K562 (cell line): ENCODE measurements around the gene AMZ1.

Experiments
- BCL6 ChIP-seq: fragments of 250-450 bp; sonication (Bioruptor Pico); IDR thresholded peaks from 2 replicates; pipeline ENCODE4 v1.4.0; 2020
- CBX5 ChIP-seq: IDR thresholded peaks from 2 replicates; pipeline ENCODE4 v1.6.1; 2014; ENCODE audit warnings: low read depth, borderline replicate concordance
- GTF2F1 ChIP-seq: IDR thresholded peaks from 2 replicates; pipeline ENCODE4 v1.6.1; 2011; ENCODE audit warnings: low read depth, low read length, improper control_type of control experiment
- MTA3 ChIP-seq: fragments of 450-650 bp; formaldehyde crosslinking; IDR thresholded peaks from 2 replicates; pipeline ENCODE4 v1.6.1; 2017; ENCODE audit warnings: mild to moderate bottlenecking, borderline replicate concordance
- POLR2A ChIP-seq: fragments of 450-650 bp; conservative IDR thresholded peaks from 2 replicates; pipeline ENCODE4 v1.6.1; 2016
- RAD21 ChIP-seq, 2 experiments: fragments of 250-450 bp in 1 of 2; fragments of 450-650 bp in 1 of 2; sonication (Bioruptor Pico) in 1 of 2; formaldehyde crosslinking in 1 of 2; IDR thresholded peaks in 1 of 2; conservative IDR thresholded peaks in 1 of 2; 2 replicates each; pipeline versions ENCODE4 v1.4.0 to v1.8.0; 2020 to 2022; ENCODE audit warnings: mild to moderate bottlenecking in 2 of 2, moderate library complexity in 1 of 2
- SETDB1 ChIP-seq: IDR thresholded peaks from one replicate; pipeline ENCODE4 v1.6.1; 2012; ENCODE audit warnings: low read length, control low read depth, inconsistent platforms
- TRIM25 ChIP-seq: fragments of 450-650 bp; IDR thresholded peaks from 2 replicates; pipeline ENCODE4 v1.7.0; 2016; ENCODE audit warnings: borderline replicate concordance
- ZC3H4 ChIP-seq: sonication (generic); formaldehyde crosslinking; IDR thresholded peaks from 2 replicates; pipeline ENCODE4 v1.9.0; 2021; ENCODE audit warnings: missing genetic modification reagents, borderline replicate concordance
- ZFP36 ChIP-seq: fragments of 150-350 bp; IDR thresholded peaks from 2 replicates; pipeline ENCODE4 v1.6.1; 2018; ENCODE audit warnings: low read length, low read depth; ENCODE audit not compliant: partially characterized antibody
- TF ChIP-seq, protein P1 (sequence below), 2 experiments: fragments of 200-800 bp in 1 of 2; sonication (Bioruptor generic) in 1 of 2; sonication (generic) in 1 of 2; formaldehyde crosslinking in 1 of 2; IDR thresholded peaks in 1 of 2; conservative IDR thresholded peaks in 1 of 2; 2 replicates each; pipeline versions ENCODE4 v1.5.0 to v1.6.1; 2016 to 2020; ENCODE audit warnings: missing compliant biosample characterization in 1 of 2, missing genetic modification characterization in 1 of 2, missing genetic modification reagents in 1 of 2

DNA sequence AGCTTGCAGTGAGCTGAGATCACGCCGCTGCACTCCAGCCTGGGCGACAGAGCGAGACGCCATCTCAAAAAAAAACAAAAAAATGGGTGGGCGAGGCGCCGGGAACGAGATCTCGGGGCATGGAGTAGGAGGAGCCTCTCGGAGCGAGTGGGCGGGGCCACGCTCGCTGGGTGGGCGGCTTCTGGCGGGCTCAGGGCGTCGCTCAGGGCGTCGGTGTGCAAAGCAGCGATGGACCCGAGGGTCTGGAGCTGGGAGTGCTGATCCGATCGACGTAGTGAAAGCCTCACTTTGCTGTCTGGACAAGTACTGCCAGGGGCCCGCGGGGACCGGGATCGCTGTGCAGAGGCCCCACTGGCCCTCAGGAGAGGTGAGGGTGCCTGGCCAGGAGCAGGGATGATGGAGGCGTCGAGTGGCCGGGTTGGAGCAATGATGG, 22.6 kb upstream of the AMZ1 start:
- TF ChIP-seq BCL6 (CRISPR knock-in tag) (no peak), CBX5 (no peak), MTA3 (no peak), RAD21 (CRISPR knock-in tag; conservative IDR thresholded peaks at IDR 0.05 in 1 of 2, IDR thresholded peaks at IDR 0.05 in 1 of 2) (no peak), ZFP36 (no peak), TRIM25 (no peak), SETDB1 (no peak), ZC3H4 (CRISPR knock-in tag) (no peak), GTF2F1 (no peak), POLR2A (no peak)
- TF ChIP-seq, protein P1, sequence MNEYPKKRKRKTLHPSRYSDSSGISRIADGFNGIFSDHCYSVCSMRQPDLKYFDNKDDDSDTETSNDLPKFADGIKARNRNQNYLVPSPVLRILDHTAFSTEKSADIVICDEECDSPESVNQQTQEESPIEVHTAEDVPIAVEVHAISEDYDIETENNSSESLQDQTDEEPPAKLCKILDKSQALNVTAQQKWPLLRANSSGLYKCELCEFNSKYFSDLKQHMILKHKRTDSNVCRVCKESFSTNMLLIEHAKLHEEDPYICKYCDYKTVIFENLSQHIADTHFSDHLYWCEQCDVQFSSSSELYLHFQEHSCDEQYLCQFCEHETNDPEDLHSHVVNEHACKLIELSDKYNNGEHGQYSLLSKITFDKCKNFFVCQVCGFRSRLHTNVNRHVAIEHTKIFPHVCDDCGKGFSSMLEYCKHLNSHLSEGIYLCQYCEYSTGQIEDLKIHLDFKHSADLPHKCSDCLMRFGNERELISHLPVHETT (CRISPR knock-in tag; conservative IDR thresholded peaks at IDR 0.05 in 1 of 2, IDR thresholded peaks at IDR 0.05 in 1 of 2) = no peak
